ENCODE data around the gene ACSF2.

Gene ACSF2

GRCh38 chr17:50462446-50462845 is 36.4 kb downstream of the ACSF2 start:
- H3K27ac ChIP-seq: no peak overlapping the region
- no peak for TF ChIP-seq CTCF (IDR thresholded peaks at IDR 0.05)
- H3K4me1 ChIP-seq (ENCODE audit: control insufficient read depth in 1 of 2, insufficient read depth in 1 of 2, low read depth in 1 of 2, low read length in 1 of 2): no peaks in the 10 kb centered on the region
- no peaks in the 10 kb centered on the region for H3K9me3 ChIP-seq
- H3K27me3 ChIP-seq: peaks cover 13% of the 10 kb centered on the region
- H3K36me3 ChIP-seq: no peaks in the 10 kb centered on the region
- no peak overlapping the region for H3K4me3 ChIP-seq (ENCODE audit: low read depth in 1 of 2, low read length in 1 of 2)

- H3K27ac ChIP-seq: no peak overlapping the region
- H3K9me3 ChIP-seq: no peaks in the 10 kb centered on the region
- H3K4me1 ChIP-seq (ENCODE audit: control insufficient read depth in 1 of 2, insufficient read depth in 1 of 2, low read depth in 1 of 2, low read length in 1 of 2): peaks cover 0 to 4% of the 10 kb centered on the region in 2 experiments
- no peak for TF ChIP-seq CTCF (IDR thresholded peaks at IDR 0.05)
- no peak overlapping the region for H3K4me3 ChIP-seq (ENCODE audit: low read depth in 1 of 2, low read length in 1 of 2)
- no peaks in the 10 kb centered on the region for H3K36me3 ChIP-seq
- H3K27me3 ChIP-seq: peaks cover 30% of the 10 kb centered on the region
These were observed 38.1 kb downstream of the ACSF2 start for GRCh38 chr17:50464121-50464520.

GRCh38 chr17:50464736-50465135 is 38.7 kb downstream of the ACSF2 start:
- peaks cover 0 to 4% of the 10 kb centered on the region in 2 experiments for H3K4me1 ChIP-seq (ENCODE audit: control insufficient read depth in 1 of 2, insufficient read depth in 1 of 2, low read depth in 1 of 2, low read length in 1 of 2)
- H3K27ac ChIP-seq: no peak overlapping the region
- H3K27me3 ChIP-seq: peaks cover 36% of the 10 kb centered on the region
- no peak overlapping the region for H3K4me3 ChIP-seq (ENCODE audit: low read depth in 1 of 2, low read length in 1 of 2)
- no peak for TF ChIP-seq CTCF (IDR thresholded peaks at IDR 0.05)
- no peaks in the 10 kb centered on the region for H3K36me3 ChIP-seq
- no peaks in the 10 kb centered on the region for H3K9me3 ChIP-seq

- peaks cover 0 to 4% of the 10 kb centered on the region in 2 experiments for H3K4me1 ChIP-seq (ENCODE audit: control insufficient read depth in 1 of 2, insufficient read depth in 1 of 2, low read depth in 1 of 2, low read length in 1 of 2)
- no peak overlapping the region for H3K27ac ChIP-seq
- H3K9me3 ChIP-seq: no peaks in the 10 kb centered on the region
- no peaks in the 10 kb centered on the region for H3K36me3 ChIP-seq
- H3K4me3 ChIP-seq (ENCODE audit: low read depth in 1 of 2, low read length in 1 of 2): no peak overlapping the region
- no peak for TF ChIP-seq CTCF (IDR thresholded peaks at IDR 0.05)
- peaks cover 40% of the 10 kb centered on the region for H3K27me3 ChIP-seq
These were observed 39.2 kb downstream of the ACSF2 start for GRCh38 chr17:50465171-50465570.

- H3K4me1 ChIP-seq (ENCODE audit: control insufficient read depth in 1 of 2, insufficient read depth in 1 of 2, low read depth in 1 of 2, low read length in 1 of 2): peaks cover 0 to 4% of the 10 kb centered on the region in 2 experiments
- no peak for TF ChIP-seq CTCF (IDR thresholded peaks at IDR 0.05)
- no peaks in the 10 kb centered on the region for H3K36me3 ChIP-seq
- no peak overlapping the region for H3K4me3 ChIP-seq (ENCODE audit: low read depth in 1 of 2, low read length in 1 of 2)
- H3K27ac ChIP-seq: no peak overlapping the region
- peaks cover 45% of the 10 kb centered on the region for H3K27me3 ChIP-seq
- H3K9me3 ChIP-seq: no peaks in the 10 kb centered on the region
These were observed 39.6 kb downstream of the ACSF2 start for GRCh38 chr17:50465635-50466034.
